A549 (cell line): ENCODE measurements around the gene SLC26A4.

ENCODE experiments used
- CBX2 ChIP-seq: fragments of 200-600 bp; sonication (generic); IDR thresholded peaks from 2 replicates; pipeline ENCODE4 v1.6.1; 2016; ENCODE audit warnings: low read depth, mild to moderate bottlenecking, borderline replicate concordance
- HOXB5 ChIP-seq: fragments of 250-450 bp; sonication (Bioruptor Pico); IDR thresholded peaks from 2 replicates; pipeline ENCODE4 v1.5.0; 2020; ENCODE audit warnings: mild to moderate bottlenecking, moderate library complexity
- POLR2A ChIP-seq: IDR thresholded peaks from 2 replicates; pipeline ENCODE4 v1.6.1; 2012; ENCODE audit warnings: mild to moderate bottlenecking, low read length
- ZFP36 ChIP-seq: fragments of 450-650 bp; IDR thresholded peaks from 2 replicates; pipeline ENCODE4 v1.6.1; 2014; ENCODE audit warnings: borderline replicate concordance; ENCODE audit not compliant: partially characterized antibody
- TF ChIP-seq, protein P1 (sequence below): fragments of >200 bp; sonication (Bioruptor Twin); formaldehyde crosslinking; IDR thresholded peaks from 3 replicates; pipeline ENCODE4 v1.5.1; 2016
- TF ChIP-seq, protein P2 (sequence below): fragments of >200 bp; sonication (Bioruptor Twin); formaldehyde crosslinking; IDR thresholded peaks from 3 replicates; pipeline ENCODE4 v1.6.1; 2016

DNA sequence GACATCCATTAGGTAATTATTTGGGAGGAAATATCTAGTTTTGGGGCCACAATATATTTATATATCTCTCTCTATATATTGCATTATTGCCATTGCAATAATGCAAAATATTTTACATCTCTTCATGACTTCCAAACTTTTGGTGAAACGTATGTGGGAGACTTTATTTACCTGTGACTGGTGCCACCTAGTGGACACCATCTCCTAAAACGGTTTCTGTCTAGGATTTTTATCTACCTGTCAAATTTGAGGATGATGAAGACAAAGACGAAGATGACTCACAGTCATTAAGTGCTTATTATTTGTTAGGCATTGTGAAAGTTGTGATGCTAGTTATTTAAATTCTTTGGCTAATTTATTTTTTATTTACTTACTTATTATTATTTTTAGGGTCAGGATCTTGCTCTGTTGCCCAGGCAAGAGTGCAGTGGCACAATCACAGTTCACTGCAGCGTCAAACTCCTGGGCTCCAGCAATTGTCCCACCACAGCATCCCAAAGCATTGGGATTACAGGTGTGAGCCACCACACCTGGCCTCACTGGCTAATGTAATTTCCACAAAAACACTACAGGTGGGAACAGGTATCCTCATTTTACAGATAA, 64.6 kb downstream of the SLC26A4 start:
- TF ChIP-seq, protein P1, sequence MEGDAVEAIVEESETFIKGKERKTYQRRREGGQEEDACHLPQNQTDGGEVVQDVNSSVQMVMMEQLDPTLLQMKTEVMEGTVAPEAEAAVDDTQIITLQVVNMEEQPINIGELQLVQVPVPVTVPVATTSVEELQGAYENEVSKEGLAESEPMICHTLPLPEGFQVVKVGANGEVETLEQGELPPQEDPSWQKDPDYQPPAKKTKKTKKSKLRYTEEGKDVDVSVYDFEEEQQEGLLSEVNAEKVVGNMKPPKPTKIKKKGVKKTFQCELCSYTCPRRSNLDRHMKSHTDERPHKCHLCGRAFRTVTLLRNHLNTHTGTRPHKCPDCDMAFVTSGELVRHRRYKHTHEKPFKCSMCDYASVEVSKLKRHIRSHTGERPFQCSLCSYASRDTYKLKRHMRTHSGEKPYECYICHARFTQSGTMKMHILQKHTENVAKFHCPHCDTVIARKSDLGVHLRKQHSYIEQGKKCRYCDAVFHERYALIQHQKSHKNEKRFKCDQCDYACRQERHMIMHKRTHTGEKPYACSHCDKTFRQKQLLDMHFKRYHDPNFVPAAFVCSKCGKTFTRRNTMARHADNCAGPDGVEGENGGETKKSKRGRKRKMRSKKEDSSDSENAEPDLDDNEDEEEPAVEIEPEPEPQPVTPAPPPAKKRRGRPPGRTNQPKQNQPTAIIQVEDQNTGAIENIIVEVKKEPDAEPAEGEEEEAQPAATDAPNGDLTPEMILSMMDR: peak; percentile 91
- TF ChIP-seq ZFP36 (no peak), HOXB5 (no peak), POLR2A (no peak), CBX2 (no peak)
- TF ChIP-seq, protein P2, sequence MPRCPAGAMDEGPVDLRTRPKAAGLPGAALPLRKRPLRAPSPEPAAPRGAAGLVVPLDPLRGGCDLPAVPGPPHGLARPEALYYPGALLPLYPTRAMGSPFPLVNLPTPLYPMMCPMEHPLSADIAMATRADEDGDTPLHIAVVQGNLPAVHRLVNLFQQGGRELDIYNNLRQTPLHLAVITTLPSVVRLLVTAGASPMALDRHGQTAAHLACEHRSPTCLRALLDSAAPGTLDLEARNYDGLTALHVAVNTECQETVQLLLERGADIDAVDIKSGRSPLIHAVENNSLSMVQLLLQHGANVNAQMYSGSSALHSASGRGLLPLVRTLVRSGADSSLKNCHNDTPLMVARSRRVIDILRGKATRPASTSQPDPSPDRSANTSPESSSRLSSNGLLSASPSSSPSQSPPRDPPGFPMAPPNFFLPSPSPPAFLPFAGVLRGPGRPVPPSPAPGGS: no peak
